Measurements from ENCODE around the gene TSEN34. TPM values are rescaled to one million over a fixed set of nuclear protein-coding genes. Genes with fewer than 3 reads are reported as not detected.
"Not testable (repeated sequence)": the region's sequence is repeated elsewhere in the genome, so short reads cannot be mapped to it uniquely, and the experiment has no call there.

The TSEN34 gene
- polyA plus RNA-seq, 1 of the 3 experiments (the other 2 are of a cell fraction): 82.1 TPM

- POLR2A ChIA-PET: interaction anchor here (0.6 kb wide), 1 partner anchor 887 kb away, joined by 3 read pairs; no protein-coding TSS in a partner anchor
- Histone ChIP-seq H3K4me1 (ENCODE audit: control insufficient read depth in 1 of 2, insufficient read depth in 2 of 2, low read depth in 1 of 2, low read length in 1 of 2) (peaks cover 0 to 3% of the 10 kb centered on the region in 2 experiments; a peak in 1 of 4 replicates), H3F3A (replicated peaks; ENCODE audit: insufficient read depth) (no peaks in the 10 kb centered on the region), H3K9me3 (no peaks in the 10 kb centered on the region), H3K79me2 (ENCODE audit: insufficient read depth) (no peaks in the 10 kb centered on the region), H3K4me3 (ENCODE audit: low read depth in 2 of 2, low read length in 1 of 2) (no peak overlapping the region), H4K20me1 (ENCODE audit: insufficient read depth) (no peaks in the 10 kb centered on the region), H3K9ac (no peak overlapping the region), H2AFZ (ENCODE audit: low read depth) (no peak overlapping the region), H3K4me2 (no peak overlapping the region), H3K36me3 (replicated peaks in 1 of 2; ENCODE audit: control insufficient read depth in 1 of 2, insufficient read depth in 2 of 2, low read length in 1 of 2) (no peaks in the 10 kb centered on the region), H3K27ac (ENCODE audit: low read depth in 2 of 2, low read length in 1 of 2) (no peak overlapping the region), H3K9me2 (no peaks in the 10 kb centered on the region), H3K27me3 (ENCODE audit: insufficient read depth) (no peaks in the 10 kb centered on the region)
- no peak for TF ChIP-seq TAF1 (IDR thresholded peaks at IDR 0.05; ENCODE audit: borderline replicate concordance, low read depth, low read length)
- TF ChIP-seq GATA2 (CRISPR knock-in tag; IDR thresholded peaks at IDR 0.05): no peak
- TF ChIP-seq FOSL2 (IDR thresholded peaks at IDR 0.05; ENCODE audit: borderline replicate concordance, low read depth): no peak
- TF ChIP-seq MAX (IDR thresholded peaks at IDR 0.05; ENCODE audit: low read depth): no peak
- no peak for TF ChIP-seq REST (IDR thresholded peaks at IDR 0.05; ENCODE audit: low read depth, low read length)
- no peak for TF ChIP-seq NFIC (IDR thresholded peaks at IDR 0.05; ENCODE audit: borderline replicate concordance)
- TF ChIP-seq NRF1 (IDR thresholded peaks at IDR 0.05; ENCODE audit: low read depth, low read length): no peak
- no peak for TF ChIP-seq CTCF (IDR thresholded peaks at IDR 0.05)
- no peak for TF ChIP-seq FOXJ3 (CRISPR knock-in tag; IDR thresholded peaks at IDR 0.05)
- TF ChIP-seq USF1 (IDR thresholded peaks at IDR 0.05; ENCODE audit: borderline replicate concordance, low read depth): no peak
- TF ChIP-seq RCOR1 (IDR thresholded peaks at IDR 0.05; ENCODE audit: low read length): no peak
- TF ChIP-seq MXI1 (IDR thresholded peaks at IDR 0.05; ENCODE audit: low read depth, low read length): no peak
- no peak for TF ChIP-seq TCF12 (IDR thresholded peaks at IDR 0.05)
- no peak for TF ChIP-seq JUND (IDR thresholded peaks at IDR 0.05)
- TF ChIP-seq USF2 (IDR thresholded peaks at IDR 0.05; ENCODE audit: borderline replicate concordance, low read depth, low read length): no peak
- no peak for TF ChIP-seq CHD2 (IDR thresholded peaks at IDR 0.05; ENCODE audit: low read length, partially characterized antibody)
- no peak for TF ChIP-seq FOXM1 (IDR thresholded peaks at IDR 0.05; ENCODE audit: low read depth)
- TF ChIP-seq SMC3 (IDR thresholded peaks at IDR 0.05; ENCODE audit: low read depth, low read length): no peak
- TF ChIP-seq RFX5 (IDR thresholded peaks at IDR 0.05; ENCODE audit: low read length): no peak
- no peak for DNase-seq
- WGBS (ENCODE audit: low lambda C conversion rate): 80% methylated on average over 9 of the region's 9 CpGs
- CTCF ChIA-PET: no interaction called here
Measured at GRCh38 chr19:54216869-54217268, 25.8 kb downstream of the TSEN34 start.

GRCh38 chr19:54217517-54218247, 26.6 kb downstream of the TSEN34 start:
- POLR2A ChIA-PET; H3F3A ChIP-seq (replicated peaks; ENCODE audit: insufficient read depth); H3K4me2 ChIP-seq; CTCF ChIA-PET; DNase-seq; H3K9me3 ChIP-seq; H3K79me2 ChIP-seq (ENCODE audit: insufficient read depth); H3K9ac ChIP-seq; H3K27me3 ChIP-seq (ENCODE audit: insufficient read depth); H3K27ac ChIP-seq (ENCODE audit: low read depth in 2 of 2, low read length in 1 of 2); H4K20me1 ChIP-seq (ENCODE audit: insufficient read depth); H3K4me1 ChIP-seq (ENCODE audit: control insufficient read depth in 1 of 2, insufficient read depth in 2 of 2, low read depth in 1 of 2, low read length in 1 of 2); H3K4me3 ChIP-seq (ENCODE audit: low read depth in 2 of 2, low read length in 1 of 2); H3K9me2 ChIP-seq; H2AFZ ChIP-seq (ENCODE audit: low read depth); H3K36me3 ChIP-seq (replicated peaks in 1 of 2; ENCODE audit: control insufficient read depth in 1 of 2, insufficient read depth in 2 of 2, low read length in 1 of 2): not testable (repeated sequence)
- 58% methylated on average over 16 of the region's 20 CpGs for WGBS (ENCODE audit: low lambda C conversion rate)
